Ishikawa (cell line): Measurements from ENCODE around the gene C11orf21.

Source experiments
- CEBPB ChIP-seq: IDR thresholded peaks from 2 replicates; pipeline ENCODE4 v1.6.1; 2012
- CREB1 ChIP-seq: IDR thresholded peaks from 2 replicates; pipeline ENCODE4 v1.6.1; 2012; ENCODE audit warnings: low read depth
- EGR1 ChIP-seq: IDR thresholded peaks from 2 replicates; pipeline ENCODE4 v1.6.1; 2012
- EP300 ChIP-seq: IDR thresholded peaks from 2 replicates; pipeline ENCODE4 v1.6.1; 2012; ENCODE audit warnings: borderline replicate concordance
- FOXM1 ChIP-seq: IDR thresholded peaks from 2 replicates; pipeline ENCODE4 v1.6.1; 2012; ENCODE audit warnings: low read depth, borderline replicate concordance
- MAX ChIP-seq: IDR thresholded peaks from 2 replicates; pipeline ENCODE4 v1.6.1; 2012
- NFIC ChIP-seq: IDR thresholded peaks from 2 replicates; pipeline ENCODE4 v1.6.1; 2012
- RAD21 ChIP-seq: IDR thresholded peaks from 2 replicates; pipeline ENCODE4 v1.6.1; 2012; ENCODE audit warnings: low read depth
- REST ChIP-seq: IDR thresholded peaks from 2 replicates; pipeline ENCODE4 v1.6.1; 2012; ENCODE audit warnings: low read depth, mild to moderate bottlenecking
- TAF1 ChIP-seq: IDR thresholded peaks from 2 replicates; pipeline ENCODE4 v1.6.1; 2012; ENCODE audit warnings: low read depth, mild to moderate bottlenecking
- USF1 ChIP-seq: IDR thresholded peaks from 2 replicates; pipeline ENCODE4 v1.6.1; 2012

- TF ChIP-seq CEBPB: peak; percentile 64
- TF ChIP-seq MAX: peak; percentile 12; the same call in 1 of the 2 replicates
- no peak for TF ChIP-seq EP300
- TF ChIP-seq REST: no peak
- no peak for TF ChIP-seq RAD21
- TF ChIP-seq CREB1: no peak
- no peak for TF ChIP-seq TAF1
- TF ChIP-seq FOXM1: no peak
- no peak for TF ChIP-seq USF1
- TF ChIP-seq EGR1: no peak
- TF ChIP-seq NFIC: no peak
Measured at GRCh38 chr11:2268729-2269600, 32.8 kb downstream of the C11orf21 start.
